Kidney (tissue), 14 donors: Measurements from ENCODE around the gene GPC6. TPM values are rescaled to one million over a fixed set of nuclear protein-coding genes. Genes with fewer than 3 reads are reported as not detected.

ENCODE experiments used
- DNase-seq, 5 donors: peaks; one replicate each; pipeline ENCODE4 v3.0.0-alpha.2; 2013 to 2020
- FAIRE-seq: peaks from 2 replicates; lab custom pipeline; 2012; peaks lifted over from hg19 to GRCh38; lab: Jason Lieb, UNC
- H3K27ac ChIP-seq, 2 donors: one replicate each; pipeline ENCODE4 v1.7.0; 2013; ENCODE audit warnings: low read depth in 2 of 2, low read length in 2 of 2, inconsistent platforms in 1 of 2
- H3K27me3 ChIP-seq: one replicate; pipeline ENCODE4 v1.7.1; 2013; ENCODE audit warnings: low read length, inconsistent platforms; ENCODE audit not compliant: control insufficient read depth, insufficient read depth
- H3K36me3 ChIP-seq, 3 donors: one replicate each; pipeline versions ENCODE4 v1.7.0 to v1.7.1; 2013; ENCODE audit warnings: low read length in 3 of 3, control low read depth in 1 of 3, inconsistent platforms in 1 of 3; ENCODE audit not compliant: insufficient read depth in 3 of 3, control insufficient read depth in 2 of 3
- H3K4me1 ChIP-seq, 3 donors: one replicate each; pipeline versions ENCODE4 v1.7.0 to v1.7.1; 2013; ENCODE audit warnings: low read length in 3 of 3, inconsistent platforms in 1 of 3, low read depth in 1 of 3; ENCODE audit not compliant: control insufficient read depth in 2 of 3, insufficient read depth in 2 of 3
- H3K4me3 ChIP-seq, 3 donors: one replicate each; pipeline versions ENCODE4 v1.7.0 to v1.8.1; 2013; ENCODE audit warnings: low read length in 3 of 3, control low read depth in 1 of 3, inconsistent platforms in 1 of 3
- H3K9ac ChIP-seq, 3 donors: one replicate each; pipeline versions ENCODE4 v1.7.0 to v1.7.1; 2013; ENCODE audit warnings: low read length in 3 of 3, control low read depth in 1 of 3, inconsistent platforms in 1 of 3
- H3K9me3 ChIP-seq, 3 donors: one replicate each; pipeline versions ENCODE4 v1.7.0 to v1.7.1; 2013; ENCODE audit warnings: low read length in 3 of 3, control low read depth in 1 of 3, inconsistent platforms in 1 of 3; ENCODE audit not compliant: control insufficient read depth in 2 of 3, insufficient read depth in 1 of 3
- CTCF ChIP-seq: IDR thresholded peaks from 3 replicates; pipeline ENCODE4 v1.5.1; 2012; ENCODE audit warnings: mild to moderate bottlenecking, moderate library complexity, borderline replicate concordance; ENCODE audit not compliant: insufficient read depth; ENCODE audit errors: extremely low read depth
- intact Hi-C: fragments of 100-400 bp; cut with DNase I; formaldehyde crosslinking; loops from one replicate; pipeline ENCODE4 v1.11.1; 2022
- polyA plus RNA-seq: library from polyadenylated mRNA; stranded (reverse); fragments of 350-450 nt; fragmentation: Illumina TruSeq; extraction: RNeasy Lipid Tissue Mini Kit (QIAGEN cat#74804); gene quantifications from one replicate; pipeline ENCODE4 v1.2.3, GENCODE V29; 2014; ENCODE audit warnings: low read depth, low replicate concordance; ENCODE audit not compliant: insufficient read depth
- total RNA-seq: library from RNA; stranded (reverse); fragmentation: NEBNext Ultra II Directional; extraction: Animal tissue kit (Norgen Biotek cat#: 25700); gene quantifications from one replicate; pipeline ENCODE4 v1.2.1, GENCODE V29; 2021
- donor health status: control.
- donor health status: control.
- donor health status: control.
- donor health status: control.
- donor health status: control.
- donor health status: DM: yes; HTN: yes; CAD: no.
- donor health status: Normal renal cell carcinoma (clear cell type).

Gene GPC6
- total and polyA plus RNA-seq, 2 donors from 2014 or later: 6.2 to 15.5 TPM

- no peaks in the 10 kb centered on the region for H3K27me3 ChIP-seq
- H3K27ac ChIP-seq: no peak overlapping the region
- H3K4me3 ChIP-seq: no peak overlapping the region
- no peak for DNase-seq
- H3K9ac ChIP-seq: no peak overlapping the region
- H3K36me3 ChIP-seq: no peaks in the 10 kb centered on the region
- no peaks in the 10 kb centered on the region for H3K4me1 ChIP-seq
- no peaks in the 10 kb centered on the region for H3K9me3 ChIP-seq
- intact Hi-C loops: no loop called here
- no peak for TF ChIP-seq CTCF
- FAIRE-seq: no peak
Measured at GRCh38 chr13:93372856-93373255, 146.2 kb downstream of the GPC6 start.

GRCh38 chr13:93375491-93375890 lies 148.9 kb downstream of the GPC6 start:
- Histone ChIP-seq H3K9me3 (no peaks in the 10 kb centered on the region), H3K36me3 (no peaks in the 10 kb centered on the region), H3K4me1 (no peaks in the 10 kb centered on the region), H3K9ac (no peak overlapping the region), H3K4me3 (no peak overlapping the region), H3K27ac (no peak overlapping the region), H3K27me3 (no peaks in the 10 kb centered on the region)
- intact Hi-C loops: no loop called here
- TF ChIP-seq CTCF: no peak
- FAIRE-seq: no peak
- no peak for DNase-seq

- H3K27ac ChIP-seq: no peak overlapping the region
- H3K9ac ChIP-seq: no peak overlapping the region
- no peaks in the 10 kb centered on the region for H3K27me3 ChIP-seq
- DNase-seq (peak in 1 of 5 donors; percentile 9), FAIRE-seq (no peak)
- intact Hi-C loops: no loop called here
- no peak overlapping the region for H3K4me3 ChIP-seq
- H3K36me3 ChIP-seq: no peaks in the 10 kb centered on the region
- no peaks in the 10 kb centered on the region for H3K9me3 ChIP-seq
- H3K4me1 ChIP-seq: no peaks in the 10 kb centered on the region
- no peak for TF ChIP-seq CTCF
Measured at GRCh38 chr13:93377196-93377595, 150.6 kb downstream of the GPC6 start.

GRCh38 chr13:93378184-93378583 lies 151.6 kb downstream of the GPC6 start:
- Histone ChIP-seq H3K4me1 (no peaks in the 10 kb centered on the region), H3K27me3 (no peaks in the 10 kb centered on the region), H3K4me3 (no peak overlapping the region), H3K27ac (no peak overlapping the region), H3K9ac (no peak overlapping the region), H3K36me3 (no peaks in the 10 kb centered on the region), H3K9me3 (no peaks in the 10 kb centered on the region)
- FAIRE-seq: no peak
- TF ChIP-seq CTCF: no peak
- no peak for DNase-seq
- intact Hi-C loops: no loop called here
